ENCODE measurements around the gene GOT2. TPM values are rescaled to one million over a fixed set of nuclear protein-coding genes. Genes with fewer than 3 reads are reported as not detected.

GOT2 gene
- total RNA-seq, 1 experiment from 2014 or later = 135 TPM

DNA sequence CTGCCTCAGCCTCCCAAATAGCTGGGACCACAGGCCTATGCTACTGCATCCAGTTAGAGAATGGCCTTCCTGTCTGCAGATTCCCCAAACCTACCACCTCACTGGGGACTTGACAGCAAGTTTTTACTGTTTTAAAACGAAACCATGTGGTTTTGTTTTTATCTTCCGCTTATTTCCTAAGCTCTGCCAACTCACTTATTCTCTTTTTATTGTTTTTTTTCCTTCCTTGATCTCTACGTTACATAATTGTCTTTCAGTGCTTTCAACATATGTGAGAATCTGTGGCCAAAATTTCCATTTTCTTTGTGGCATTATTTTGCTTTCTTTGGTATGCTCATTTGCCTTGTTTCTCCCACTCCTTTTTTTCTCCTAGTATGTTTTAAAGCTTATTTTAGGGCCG is 35.0 kb downstream of the GOT2 start:
- ChIA-PET RAD21 (ENCODE audit: low non-redundant PET in 1 of 2, low total read pairs in 2 of 2, uncharacterized antibody in 2 of 2, unreplicated experiment in 2 of 2) (no interaction called here), POLR2A (no interaction called here), CTCF (no interaction called here)
- H3K36me3 ChIP-seq (ENCODE audit: control insufficient read depth in 1 of 2, insufficient read depth in 2 of 2, low read length in 2 of 2) = no peaks in the 10 kb centered on the region
- ATAC-seq (no peak), DNase-seq (ENCODE audit: low read depth, low spot score) (no peak)
- no TSS peak for BruUV-seq (replicated peaks)
- H2AFZ ChIP-seq (ENCODE audit: low read depth, low read length, poor library complexity, severe bottlenecking) = no peak overlapping the region
- H3K9ac ChIP-seq (ENCODE audit: low read length) = no peak overlapping the region
- H3K79me2 ChIP-seq (ENCODE audit: insufficient read depth, low read length) = no peaks in the 10 kb centered on the region
- TF ChIP-seq EZH2 (IDR thresholded peaks at IDR 0.05) (no peak), ZFX (IDR thresholded peaks at IDR 0.05) (no peak), CTCF (IDR thresholded peaks at IDR 0.05 in 2 of 3, conservative IDR thresholded peaks at IDR 0.05 in 1 of 3; ENCODE audit: borderline replicate concordance in 1 of 3, insufficient read depth in 1 of 3, low read depth in 2 of 3, low read length in 2 of 3) (no peak), ATF3 (IDR thresholded peaks at IDR 0.05) (no peak), MAX (IDR thresholded peaks at IDR 0.05) (no peak), ZNF274 (IDR thresholded peaks at IDR 0.05; ENCODE audit: low read depth, low read length) (no peak), FOSL1 (IDR thresholded peaks at IDR 0.05; ENCODE audit: low read depth) (no peak), SP1 (IDR thresholded peaks at IDR 0.05; ENCODE audit: low read depth) (no peak), POLR2AphosphoS5 (IDR thresholded peaks at IDR 0.05; ENCODE audit: low read depth, low read length) (no peak), EGR1 (IDR thresholded peaks at IDR 0.05; ENCODE audit: low read depth) (no peak), POLR2A (IDR thresholded peaks at IDR 0.05; ENCODE audit: borderline replicate concordance, extremely low read depth, insufficient read depth, insufficient read length) (no peak), TCF7L2 (IDR thresholded peaks at IDR 0.05; ENCODE audit: borderline replicate concordance, extremely low read depth, insufficient read depth, insufficient read length) (no peak)
- TF ChIP-seq, protein P1, sequence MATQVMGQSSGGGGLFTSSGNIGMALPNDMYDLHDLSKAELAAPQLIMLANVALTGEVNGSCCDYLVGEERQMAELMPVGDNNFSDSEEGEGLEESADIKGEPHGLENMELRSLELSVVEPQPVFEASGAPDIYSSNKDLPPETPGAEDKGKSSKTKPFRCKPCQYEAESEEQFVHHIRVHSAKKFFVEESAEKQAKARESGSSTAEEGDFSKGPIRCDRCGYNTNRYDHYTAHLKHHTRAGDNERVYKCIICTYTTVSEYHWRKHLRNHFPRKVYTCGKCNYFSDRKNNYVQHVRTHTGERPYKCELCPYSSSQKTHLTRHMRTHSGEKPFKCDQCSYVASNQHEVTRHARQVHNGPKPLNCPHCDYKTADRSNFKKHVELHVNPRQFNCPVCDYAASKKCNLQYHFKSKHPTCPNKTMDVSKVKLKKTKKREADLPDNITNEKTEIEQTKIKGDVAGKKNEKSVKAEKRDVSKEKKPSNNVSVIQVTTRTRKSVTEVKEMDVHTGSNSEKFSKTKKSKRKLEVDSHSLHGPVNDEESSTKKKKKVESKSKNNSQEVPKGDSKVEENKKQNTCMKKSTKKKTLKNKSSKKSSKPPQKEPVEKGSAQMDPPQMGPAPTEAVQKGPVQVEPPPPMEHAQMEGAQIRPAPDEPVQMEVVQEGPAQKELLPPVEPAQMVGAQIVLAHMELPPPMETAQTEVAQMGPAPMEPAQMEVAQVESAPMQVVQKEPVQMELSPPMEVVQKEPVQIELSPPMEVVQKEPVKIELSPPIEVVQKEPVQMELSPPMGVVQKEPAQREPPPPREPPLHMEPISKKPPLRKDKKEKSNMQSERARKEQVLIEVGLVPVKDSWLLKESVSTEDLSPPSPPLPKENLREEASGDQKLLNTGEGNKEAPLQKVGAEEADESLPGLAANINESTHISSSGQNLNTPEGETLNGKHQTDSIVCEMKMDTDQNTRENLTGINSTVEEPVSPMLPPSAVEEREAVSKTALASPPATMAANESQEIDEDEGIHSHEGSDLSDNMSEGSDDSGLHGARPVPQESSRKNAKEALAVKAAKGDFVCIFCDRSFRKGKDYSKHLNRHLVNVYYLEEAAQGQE (IDR thresholded peaks at IDR 0.05; ENCODE audit: low read depth) = no peak
- no peaks in the 10 kb centered on the region for H3K9me2 ChIP-seq (ENCODE audit: insufficient read depth)
- no peaks in the 10 kb centered on the region for H3K4me1 ChIP-seq (ENCODE audit: control insufficient read depth in 1 of 2, insufficient read depth in 2 of 2, low read length in 2 of 2)
- intact Hi-C loops (cut with micrococcal nuclease) = no loop called here
- no peak overlapping the region for H3K27ac ChIP-seq (ENCODE audit: low read depth, low read length)
- H4K20me1 ChIP-seq (ENCODE audit: insufficient read depth) = no peaks in the 10 kb centered on the region
- H3K9me3 ChIP-seq (ENCODE audit: control insufficient read depth in 1 of 2, insufficient read depth in 1 of 2, low read depth in 1 of 2, low read length in 2 of 2) = no peaks in the 10 kb centered on the region
- H3K4me2 ChIP-seq (ENCODE audit: low read length) = no peak overlapping the region
- H3K4me3 ChIP-seq (replicated peaks in 1 of 2; ENCODE audit: low read depth in 1 of 2, low read length in 2 of 2) = no peak overlapping the region
- H3K27me3 ChIP-seq (ENCODE audit: insufficient read depth, low read length) = no peaks in the 10 kb centered on the region
